Measurements from ENCODE around the gene DBF4.
"Not testable (repeated sequence)": the region's sequence is repeated elsewhere in the genome, so short reads cannot be mapped to it uniquely, and the experiment has no call there.

- not testable (repeated sequence) for TF ChIP-seq CTCF (conservative IDR thresholded peaks at IDR 0.05 in 1 of 2, IDR thresholded peaks at IDR 0.05 in 1 of 2; ENCODE audit: low read depth in 1 of 2, low read length in 2 of 2); EZH2 (IDR thresholded peaks at IDR 0.05; ENCODE audit: low read length, missing control alignments)
These were observed 31.0 kb downstream of the DBF4 start for GRCh38 chr7:87907136-87907906.
